ENCODE data around the gene CTU1. TPM values are rescaled to one million over a fixed set of nuclear protein-coding genes. Genes with fewer than 3 reads are reported as not detected.

The CTU1 gene
- total RNA-seq, 2 donors from 2014 or later = 8.1 to 15.4 TPM

DNA sequence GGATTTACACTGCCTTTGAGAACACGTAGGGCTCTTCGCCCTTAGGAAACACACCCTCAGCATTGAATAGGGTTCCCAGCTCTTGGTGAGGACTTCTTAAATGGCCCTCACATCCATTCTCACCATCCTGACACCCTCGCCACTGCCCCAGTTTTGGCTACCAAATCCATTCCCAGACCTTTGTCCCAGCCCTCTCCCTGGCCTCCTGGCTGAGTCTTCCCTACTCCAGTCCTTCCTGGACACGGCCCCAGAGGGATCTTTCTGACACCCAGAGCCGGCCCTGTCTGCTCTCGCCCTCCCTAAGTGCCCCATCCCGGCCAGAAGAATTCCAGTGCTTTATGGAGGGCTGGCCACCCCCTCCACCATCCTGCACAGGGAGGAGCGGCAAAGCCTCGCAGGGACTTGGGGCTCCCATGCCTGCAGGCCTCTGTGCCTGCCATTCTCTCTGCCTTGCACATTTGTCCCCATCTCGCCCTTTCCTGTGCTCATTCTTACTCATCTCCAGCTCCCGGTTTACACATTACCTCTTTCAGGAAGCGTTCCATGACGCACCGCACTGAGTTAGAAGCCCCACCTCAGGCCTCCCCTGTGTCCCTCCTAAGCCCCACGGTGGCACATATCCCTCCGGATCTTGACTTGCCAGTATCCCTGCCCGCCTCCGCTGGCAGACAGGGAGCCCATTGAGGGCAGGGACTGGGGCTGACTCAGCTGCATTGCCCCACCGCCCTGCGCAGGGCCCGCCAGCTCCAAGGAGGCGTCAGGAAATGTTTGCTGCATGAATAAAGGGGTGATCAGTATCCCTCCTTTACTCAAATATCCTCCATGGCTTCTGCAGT is 14.5 kb downstream of the CTU1 start:
- Mint-ChIP-seq H3K27ac (no peak overlapping the region), H3K27me3 (no peaks in the 10 kb centered on the region), H3K4me3 (no peak overlapping the region), H3K9me3 (no peaks in the 10 kb centered on the region), H3K36me3 (no peaks in the 10 kb centered on the region), H3K4me1 (ENCODE audit: low read depth in 2 of 2) (peaks cover 7 to 9% of the 10 kb centered on the region in 2 donors)
- ATAC-seq (no peak), DNase-seq (ENCODE audit: low spot score) (peak; percentile 40)

DNA sequence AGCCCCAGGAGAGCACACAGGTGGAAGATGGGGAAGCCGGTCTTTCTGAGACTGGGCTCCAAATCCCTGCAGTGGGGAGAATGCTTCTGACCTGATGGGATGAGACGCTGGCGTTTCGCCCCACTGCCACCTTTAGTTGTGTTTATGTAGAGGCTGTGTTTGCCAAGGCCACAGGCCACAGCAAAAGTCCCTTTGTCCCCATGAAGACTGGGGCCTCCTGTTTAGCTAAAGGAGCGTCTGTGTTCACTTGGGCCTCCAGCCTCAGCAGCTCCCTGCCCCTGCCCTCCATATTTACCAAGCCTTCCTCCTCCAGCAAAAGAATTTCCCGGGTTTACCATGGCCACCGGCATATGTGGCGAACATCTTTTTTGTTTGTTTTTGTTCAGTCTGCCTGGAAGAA is 15.1 kb downstream of the CTU1 start:
- Mint-ChIP-seq H3K4me1 (ENCODE audit: low read depth in 2 of 2) (peaks cover 7 to 9% of the 10 kb centered on the region in 2 donors), H3K9me3 (no peaks in the 10 kb centered on the region), H3K4me3 (no peak overlapping the region), H3K36me3 (no peaks in the 10 kb centered on the region), H3K27ac (no peak overlapping the region), H3K27me3 (no peaks in the 10 kb centered on the region)
- ATAC-seq = no peak
- DNase-seq (ENCODE audit: low spot score) = no peak

DNA sequence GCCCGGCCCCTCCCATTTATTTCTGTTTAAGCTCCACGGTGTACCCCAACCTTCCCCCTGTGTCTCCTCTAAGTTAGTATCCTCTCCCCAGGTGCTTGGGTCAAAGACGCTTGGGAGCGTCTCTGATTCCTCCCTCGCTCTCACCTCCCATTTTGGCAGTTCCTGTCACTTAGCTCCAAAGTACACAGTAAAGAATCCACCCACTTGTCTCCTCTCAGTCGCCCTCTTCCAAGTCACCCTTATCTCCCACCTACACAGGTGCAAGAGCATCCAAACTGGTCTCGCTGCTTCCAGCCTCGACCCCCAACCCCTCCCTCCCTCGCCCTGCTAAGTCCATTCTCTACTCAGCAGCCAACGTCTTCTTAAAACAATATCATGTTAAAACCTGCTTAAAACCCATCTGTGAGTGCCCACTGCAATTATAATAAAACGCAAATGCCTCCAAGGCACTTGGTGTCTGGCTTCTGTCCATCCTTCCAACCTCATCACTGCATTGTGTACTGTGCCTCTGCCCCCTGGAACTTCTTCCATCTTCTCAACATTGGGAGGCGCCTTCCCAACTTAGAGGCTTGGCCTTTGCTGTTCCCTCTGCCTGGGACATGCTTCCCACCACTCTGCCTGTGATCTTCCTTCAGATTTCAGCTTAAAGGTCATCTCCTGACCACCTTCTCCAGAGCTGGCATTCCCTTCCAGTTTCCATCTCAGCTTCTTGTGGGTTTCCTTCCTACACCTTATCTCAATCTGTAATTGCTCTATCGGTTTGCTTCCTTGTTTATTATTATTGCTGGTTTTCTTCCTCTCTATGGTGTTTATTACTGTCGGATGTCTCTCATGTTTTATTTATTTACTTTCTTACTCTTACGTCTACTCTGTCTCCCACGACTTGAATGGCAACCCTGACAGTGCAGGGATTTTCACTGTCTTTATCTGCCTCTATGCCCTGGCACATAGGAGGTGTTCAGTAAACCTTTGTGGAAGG is 16.0 kb downstream of the CTU1 start:
- H3K4me3 Mint-ChIP-seq = no peak overlapping the region
- DNase-seq (ENCODE audit: low spot score) (no peak), ATAC-seq (no peak)
- peaks cover 6 to 7% of the 10 kb centered on the region in 2 donors for H3K4me1 Mint-ChIP-seq (ENCODE audit: low read depth in 2 of 2)
- no peak overlapping the region for H3K27ac Mint-ChIP-seq
- no peaks in the 10 kb centered on the region for H3K9me3 Mint-ChIP-seq
- H3K36me3 Mint-ChIP-seq = no peaks in the 10 kb centered on the region
- H3K27me3 Mint-ChIP-seq = no peaks in the 10 kb centered on the region

DNA sequence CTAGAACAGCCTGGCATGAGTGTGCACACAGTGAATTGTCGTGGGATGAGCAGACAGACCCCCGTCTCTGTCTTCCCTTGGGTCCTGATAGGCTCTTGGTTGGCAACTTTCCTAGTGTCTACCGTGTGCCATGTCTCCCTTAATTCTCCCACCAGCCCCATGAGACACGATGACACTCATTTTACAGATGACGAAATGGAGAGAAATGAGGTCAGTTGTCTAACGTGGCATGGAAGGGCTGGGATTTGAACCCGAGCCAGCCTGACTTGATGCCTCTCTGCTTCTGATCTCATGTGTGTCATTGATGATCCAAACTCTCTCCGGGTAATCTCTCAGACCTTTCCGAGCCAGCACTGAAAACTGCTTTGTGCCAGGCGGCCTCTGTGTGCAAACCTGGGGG is 17.1 kb downstream of the CTU1 start:
- ATAC-seq (no peak), DNase-seq (ENCODE audit: low spot score) (no peak)
- Mint-ChIP-seq H3K9me3 (no peaks in the 10 kb centered on the region), H3K27me3 (no peaks in the 10 kb centered on the region), H3K4me3 (no peak overlapping the region), H3K4me1 (ENCODE audit: low read depth in 2 of 2) (no peaks in the 10 kb centered on the region), H3K27ac (no peak overlapping the region), H3K36me3 (no peaks in the 10 kb centered on the region)

DNA sequence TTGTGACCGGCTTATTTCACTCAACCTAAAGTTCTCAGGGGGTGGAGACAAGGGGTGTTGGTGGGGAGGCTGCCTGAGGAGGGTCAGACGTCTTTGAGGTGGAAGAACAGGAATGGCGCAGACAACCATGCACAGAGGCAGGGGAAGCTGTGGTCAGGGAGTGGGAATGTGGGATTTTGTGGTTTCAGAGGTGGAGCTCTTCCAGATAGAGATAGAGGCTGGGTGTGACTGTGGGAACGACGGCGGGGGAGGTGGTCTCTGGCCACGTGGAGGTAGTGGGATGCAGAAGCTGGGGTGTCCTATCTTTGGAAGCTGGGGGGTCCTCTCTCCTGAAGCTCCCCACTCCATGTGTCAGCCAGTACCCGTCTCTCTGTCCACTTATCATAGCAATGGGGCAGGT is 17.7 kb downstream of the CTU1 start:
- H3K4me3 Mint-ChIP-seq = no peak overlapping the region
- H3K27me3 Mint-ChIP-seq = no peaks in the 10 kb centered on the region
- no peaks in the 10 kb centered on the region for H3K9me3 Mint-ChIP-seq
- no peak overlapping the region for H3K27ac Mint-ChIP-seq
- no peaks in the 10 kb centered on the region for H3K4me1 Mint-ChIP-seq (ENCODE audit: low read depth in 2 of 2)
- ATAC-seq (no peak), DNase-seq (ENCODE audit: low spot score) (no peak)
- H3K36me3 Mint-ChIP-seq = no peaks in the 10 kb centered on the region

DNA sequence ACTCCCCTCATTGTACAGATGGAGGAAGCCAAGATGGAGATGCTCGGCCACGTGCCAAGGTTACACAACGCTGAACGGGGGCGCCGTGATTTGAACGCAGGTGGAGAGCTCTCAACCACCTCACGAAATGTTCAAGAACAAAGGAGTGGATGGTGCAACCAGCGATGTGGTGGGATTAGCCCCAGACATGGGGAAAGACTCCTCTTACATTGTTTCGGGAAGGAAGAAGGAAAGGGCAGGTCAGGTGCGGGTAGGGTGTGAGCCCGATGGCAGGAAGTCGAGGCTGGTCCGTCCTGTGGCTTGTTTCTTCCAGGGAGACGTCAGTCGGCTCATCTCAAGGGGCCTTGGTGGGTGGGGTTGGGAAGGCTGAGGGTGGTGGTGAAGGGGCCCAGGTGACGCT is 18.4 kb downstream of the CTU1 start:
- Mint-ChIP-seq H3K9me3 (no peaks in the 10 kb centered on the region), H3K4me1 (ENCODE audit: low read depth in 2 of 2) (no peaks in the 10 kb centered on the region), H3K27ac (no peak overlapping the region), H3K36me3 (no peaks in the 10 kb centered on the region), H3K27me3 (no peaks in the 10 kb centered on the region), H3K4me3 (no peak overlapping the region)
- ATAC-seq = no peak
- DNase-seq (ENCODE audit: low spot score) = no peak

DNA sequence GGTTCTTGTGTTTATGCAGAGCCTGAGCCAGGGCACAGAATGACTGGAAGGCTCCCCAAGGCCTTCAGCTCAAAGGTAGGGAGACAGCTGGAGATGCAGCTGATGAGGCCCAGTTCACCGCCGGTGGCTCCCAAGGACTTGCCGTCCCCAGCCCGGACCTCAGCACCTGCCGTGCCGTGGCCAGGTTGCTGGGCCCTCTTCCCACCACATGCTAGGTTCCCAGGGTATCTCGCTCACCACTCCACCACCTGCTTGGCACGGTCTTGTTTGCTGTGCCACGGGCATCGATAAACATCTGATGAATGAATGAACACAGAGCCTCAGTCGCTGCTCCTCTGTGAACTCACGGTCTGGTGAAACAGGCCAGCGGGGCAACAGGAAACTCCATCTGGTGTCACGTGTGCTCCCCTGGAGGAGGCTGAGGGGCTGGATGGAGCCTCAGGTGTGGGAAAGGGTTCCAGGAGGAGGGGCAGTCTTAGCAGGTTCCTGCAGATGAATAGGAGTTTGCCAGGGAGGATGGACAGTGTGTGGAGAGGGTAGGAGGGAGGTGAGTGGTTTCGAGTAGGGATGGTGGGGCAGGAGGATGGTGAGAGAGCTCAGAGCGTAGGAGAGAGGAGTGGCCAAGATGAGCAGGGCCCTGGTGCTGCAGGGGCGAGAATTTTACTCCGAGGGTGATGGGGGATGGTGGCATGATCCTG is 21.9 kb downstream of the CTU1 start:
- no peaks in the 10 kb centered on the region for H3K9me3 Mint-ChIP-seq
- ATAC-seq = no peak
- H3K27me3 Mint-ChIP-seq = peaks cover 9 to 11% of the 10 kb centered on the region in 2 donors
- no peak overlapping the region for H3K27ac Mint-ChIP-seq
- H3K4me3 Mint-ChIP-seq = no peak overlapping the region
- H3K4me1 Mint-ChIP-seq (ENCODE audit: low read depth in 2 of 2) = no peaks in the 10 kb centered on the region
- no peaks in the 10 kb centered on the region for H3K36me3 Mint-ChIP-seq
- DNase-seq (ENCODE audit: low spot score) = no peak

DNA sequence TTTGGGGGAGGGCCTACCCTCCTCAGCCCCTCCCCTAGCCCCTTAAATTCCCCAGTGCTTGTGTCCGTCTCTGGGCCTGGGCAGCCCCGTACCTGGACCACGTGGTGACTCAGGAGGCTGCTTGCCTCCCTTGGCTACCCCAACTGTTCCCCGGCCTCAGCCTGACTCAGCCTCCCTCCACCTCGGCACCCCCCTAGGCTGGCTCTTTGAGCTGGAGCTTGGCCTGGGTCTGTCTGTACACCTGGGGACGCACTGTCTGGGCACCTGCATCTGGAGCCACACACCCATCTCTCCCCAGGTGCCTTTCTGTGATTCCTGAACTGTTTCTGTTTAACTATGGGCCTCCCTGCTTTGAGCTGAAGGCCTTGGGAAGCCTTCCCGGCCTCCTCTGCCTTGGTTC is 23.7 kb downstream of the CTU1 start:
- no peaks in the 10 kb centered on the region for H3K36me3 Mint-ChIP-seq
- DNase-seq (ENCODE audit: low spot score) (no peak), ATAC-seq (no peak)
- H3K4me3 Mint-ChIP-seq = no peak overlapping the region
- no peaks in the 10 kb centered on the region for H3K4me1 Mint-ChIP-seq (ENCODE audit: low read depth in 2 of 2)
- no peaks in the 10 kb centered on the region for H3K9me3 Mint-ChIP-seq
- no peak overlapping the region for H3K27ac Mint-ChIP-seq
- H3K27me3 Mint-ChIP-seq = peaks cover 9 to 11% of the 10 kb centered on the region in 2 donors

DNA sequence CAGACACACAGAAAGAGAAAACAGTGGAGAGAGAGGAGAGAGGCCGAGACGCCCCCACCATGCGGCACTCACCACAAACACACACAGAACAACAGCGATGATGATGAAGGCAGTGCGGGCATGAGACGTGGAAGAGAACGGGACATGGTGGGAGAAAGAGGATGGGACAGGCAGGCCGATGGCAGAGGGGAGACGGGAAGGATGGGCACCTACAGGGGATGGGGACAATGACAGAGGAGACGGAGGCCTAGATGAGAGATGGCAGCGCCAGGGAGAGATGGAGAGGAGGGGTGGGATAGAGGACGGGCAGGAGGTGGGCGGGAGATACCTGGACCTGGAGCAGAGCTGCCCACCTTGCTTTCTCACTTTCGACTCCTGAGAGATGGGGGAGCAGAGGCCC is 24.4 kb downstream of the CTU1 start:
- Mint-ChIP-seq H3K27me3 (peaks cover 9 to 11% of the 10 kb centered on the region in 2 donors), H3K9me3 (no peaks in the 10 kb centered on the region), H3K27ac (no peak overlapping the region), H3K4me3 (no peak overlapping the region), H3K36me3 (no peaks in the 10 kb centered on the region), H3K4me1 (ENCODE audit: low read depth in 2 of 2) (no peaks in the 10 kb centered on the region)
- DNase-seq (ENCODE audit: low spot score) (no peak), ATAC-seq (no peak)

DNA sequence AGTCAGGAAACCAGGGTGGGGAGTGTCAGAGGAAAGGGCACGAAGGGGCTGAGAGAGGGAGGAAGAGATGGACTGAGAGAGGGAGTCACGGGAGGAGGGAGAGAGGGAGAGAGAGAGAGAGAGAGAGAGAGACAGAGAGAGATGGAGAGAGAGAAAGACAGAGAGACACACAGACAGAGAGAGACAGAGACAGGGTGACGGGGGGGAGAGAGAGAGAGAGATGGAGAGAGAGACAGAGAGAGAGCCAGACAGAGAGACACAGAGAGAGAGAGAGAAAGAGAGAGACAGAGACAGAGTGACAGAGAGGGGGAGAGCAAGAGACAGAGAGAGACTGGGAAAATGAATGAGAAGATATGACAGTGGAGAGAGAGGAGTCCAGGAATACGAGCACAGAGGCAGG is 25.0 kb downstream of the CTU1 start:
- no peak for ATAC-seq
- no peaks in the 10 kb centered on the region for H3K9me3 Mint-ChIP-seq
- H3K36me3 Mint-ChIP-seq = no peaks in the 10 kb centered on the region
- H3K27me3 Mint-ChIP-seq = peaks cover 9 to 11% of the 10 kb centered on the region in 2 donors
- no peak for DNase-seq (ENCODE audit: low spot score)
- no peak overlapping the region for H3K27ac Mint-ChIP-seq
- no peaks in the 10 kb centered on the region for H3K4me1 Mint-ChIP-seq (ENCODE audit: low read depth in 2 of 2)
- no peak overlapping the region for H3K4me3 Mint-ChIP-seq

DNA sequence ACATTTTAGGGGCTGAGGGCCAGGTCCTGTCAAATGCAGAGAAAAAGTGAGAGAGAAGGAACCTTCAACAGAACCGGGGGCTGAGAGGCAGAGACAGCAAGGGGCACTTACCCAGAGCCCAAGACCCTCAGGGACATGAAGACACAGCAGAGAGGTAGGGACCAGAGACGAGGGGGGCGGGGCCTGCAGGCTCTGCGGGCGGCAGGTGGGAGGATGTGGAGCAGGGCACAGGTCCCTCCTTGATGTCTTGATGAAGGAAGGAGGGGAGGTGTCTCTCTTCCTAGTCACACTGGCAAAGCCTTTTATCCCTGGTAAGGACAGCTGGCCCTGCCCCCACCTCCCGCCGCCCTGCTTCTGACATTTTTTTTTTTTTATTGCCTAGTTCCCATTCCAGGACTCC is 25.6 kb downstream of the CTU1 start, which contains the start of gene KLK14:
TSS of gene KLK14 (minus strand) at position 277 of the 400 bp plus-strand sequence. CDS start at position 4, 273 bp downstream.
- Mint-ChIP-seq H3K4me1 (ENCODE audit: low read depth in 2 of 2) (no peaks in the 10 kb centered on the region), H3K36me3 (no peaks in the 10 kb centered on the region), H3K27me3 (peaks cover 9 to 11% of the 10 kb centered on the region in 2 donors), H3K9me3 (no peaks in the 10 kb centered on the region), H3K27ac (no peak within 1 kb of the TSS), H3K4me3 (no peak within 1 kb of the TSS)
- no peak for ATAC-seq
- no peak for DNase-seq (ENCODE audit: low spot score)

DNA sequence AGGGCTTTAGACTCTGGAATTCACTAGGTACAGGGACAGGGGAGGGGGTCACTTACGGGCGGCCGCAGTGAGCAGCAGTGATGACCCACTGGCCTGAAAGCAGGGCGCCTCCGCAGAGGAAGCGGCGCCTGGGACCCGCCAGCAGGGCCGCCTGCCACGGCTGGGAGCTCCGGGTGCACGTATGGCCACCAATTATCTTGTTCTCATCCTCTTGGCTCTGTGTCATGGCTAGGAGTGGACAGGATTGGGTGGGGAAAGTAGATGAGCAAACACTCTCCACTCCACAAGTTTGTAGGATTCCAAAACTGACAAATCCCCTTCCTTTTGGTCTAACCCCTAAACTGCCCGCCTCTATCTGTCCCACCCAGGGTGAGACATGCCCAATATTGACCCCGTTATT is 26.7 kb downstream of the CTU1 start:
- ATAC-seq = no peak
- Mint-ChIP-seq H3K4me3 (no peak overlapping the region), H3K27ac (no peak overlapping the region), H3K9me3 (no peaks in the 10 kb centered on the region), H3K4me1 (ENCODE audit: low read depth in 2 of 2) (no peaks in the 10 kb centered on the region), H3K27me3 (peaks cover 9 to 11% of the 10 kb centered on the region in 2 donors), H3K36me3 (no peaks in the 10 kb centered on the region)
- DNase-seq (ENCODE audit: low spot score) = no peak

DNA sequence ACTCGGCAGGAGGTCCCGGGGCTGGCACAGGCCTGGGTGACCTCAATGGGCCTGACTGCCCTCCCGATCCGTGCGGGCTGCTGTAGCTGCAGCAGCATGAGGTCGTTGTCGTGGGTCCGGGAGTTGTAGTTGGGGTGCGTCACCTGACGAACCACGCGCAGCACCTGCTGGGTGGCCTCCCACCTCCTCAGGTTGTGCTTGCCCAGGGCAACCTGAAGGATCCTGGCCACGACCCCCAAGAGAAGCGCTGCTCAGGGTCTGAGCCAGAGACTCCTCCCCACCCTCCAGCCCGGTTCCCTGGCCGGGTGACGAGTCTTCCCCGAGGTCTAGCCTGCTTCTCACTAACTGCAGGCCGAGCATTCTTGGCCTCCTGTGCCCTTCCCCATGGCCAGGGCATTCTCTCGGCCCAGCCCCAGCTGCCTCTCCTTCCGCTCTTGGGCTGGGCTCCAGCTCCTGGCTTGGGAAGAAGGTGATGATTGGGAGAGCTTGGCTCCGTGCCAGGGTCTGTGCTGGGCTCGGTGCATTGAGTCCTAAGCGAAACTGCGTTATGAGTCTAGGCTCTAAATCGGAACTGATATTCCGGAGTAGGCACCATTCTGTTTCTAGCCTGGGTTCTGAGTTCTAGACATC is 28.6 kb downstream of the CTU1 start:
- no peak for ATAC-seq
- H3K27ac Mint-ChIP-seq = no peak overlapping the region
- H3K27me3 Mint-ChIP-seq = peaks cover 9 to 11% of the 10 kb centered on the region in 2 donors
- no peaks in the 10 kb centered on the region for H3K4me1 Mint-ChIP-seq (ENCODE audit: low read depth in 2 of 2)
- no peaks in the 10 kb centered on the region for H3K36me3 Mint-ChIP-seq
- DNase-seq (ENCODE audit: low spot score) = no peak
- H3K4me3 Mint-ChIP-seq = no peak overlapping the region
- no peaks in the 10 kb centered on the region for H3K9me3 Mint-ChIP-seq

Data from natural killer cell treated with Interleukin-12 subunit alpha and Interleukin-12 subunit beta and Interleukin-15 and Interleukin-18, amount 100 ng/mL, for 72 hours (primary cell).